Heart left ventricle (tissue), 16 donors: ENCODE measurements around the gene FLII. TPM values are rescaled to one million over a fixed set of nuclear protein-coding genes. Genes with fewer than 3 reads are reported as not detected.

Source experiments
- ATAC-seq, 4 donors: fragments of 200-7000 bp; cut with Tn5 transposase; one replicate each; pipeline ENCODE4 v1.9.1; 2020 to 2022; ENCODE audit warnings: moderate library complexity in 4 of 4, mild to moderate bottlenecking in 3 of 4, moderate number of reproducible peaks in 1 of 4
- DNase-seq, 5 donors: peaks; one replicate each; pipeline ENCODE4 v3.0.0-alpha.2; 2020
- H3K27ac ChIP-seq, 12 donors: fragments of 200-600 bp; sonication (generic) in 4 of 12; one replicate each; pipeline versions ENCODE4 v1.5.0 to v1.8.0; 2016 to 2022; ENCODE audit warnings: mild to moderate bottlenecking in 2 of 12
- H3K27me3 ChIP-seq, 9 donors: fragments of 200-600 bp; sonication (generic) in 2 of 9; one replicate each; pipeline versions ENCODE4 v1.5.1 to v1.8.0; 2016 to 2022; ENCODE audit warnings: mild to moderate bottlenecking in 3 of 9
- H3K36me3 ChIP-seq, 9 donors: fragments of 200-600 bp; sonication (generic) in 2 of 9; one replicate each; pipeline versions ENCODE4 v1.5.0 to v1.8.0; 2018 to 2022; ENCODE audit warnings: mild to moderate bottlenecking in 2 of 9
- H3K4me1 ChIP-seq, 12 donors: fragments of 200-600 bp; sonication (generic) in 4 of 12; one replicate each; pipeline versions ENCODE4 v1.5.0 to v1.8.0; 2016 to 2022; ENCODE audit warnings: mild to moderate bottlenecking in 3 of 12
- H3K4me3 ChIP-seq, 12 donors: fragments of 200-600 bp; sonication (generic) in 4 of 12; one replicate each; pipeline versions ENCODE4 v1.5.0 to v1.8.0; 2017 to 2022; ENCODE audit warnings: mild to moderate bottlenecking in 9 of 12, moderate library complexity in 4 of 12
- H3K9me3 ChIP-seq, 12 donors: fragments of 200-600 bp; sonication (generic) in 4 of 12; one replicate each; pipeline versions ENCODE4 v1.5.0 to v1.8.0; 2016 to 2022; ENCODE audit warnings: mild to moderate bottlenecking in 1 of 12
- CTCF ChIP-seq, 12 donors: fragments of 200-600 bp; sonication (generic) in 4 of 12; IDR thresholded peaks; one replicate each; pipeline versions ENCODE4 v1.5.0 to v1.8.0; 2018 to 2022; ENCODE audit warnings: antibody characterized with exemption in 12 of 12, mild to moderate bottlenecking in 5 of 12
- POLR2A ChIP-seq, 2 donors: fragments of 450-650 bp; IDR thresholded peaks; one replicate each; pipeline ENCODE4 v1.6.1; 2017; ENCODE audit warnings: antibody characterized with exemption in 2 of 2, mild to moderate bottlenecking in 2 of 2, moderate library complexity in 2 of 2
- WGBS, 4 donors: extraction: QIAGEN DNeasy Blood & Tissue Kit in 2 of 4; methylation state at CpG; one replicate each; pipeline versions ENCODE4 v1.1.5 to v1.1.7; 2013 to 2018; 5-methylcytosine and 5-hydroxymethylcytosine counted together
- intact Hi-C, 10 donors: fragments of 100-400 bp; cut with DNase I; formaldehyde crosslinking; loops; one replicate each; pipeline versions ENCODE4 v1.11.1 to v1.14.2; 2022
- polyA plus RNA-seq, 2 donors: library from polyadenylated mRNA; stranded (reverse); fragments of 200-250 nt; gene quantifications; one replicate each; pipeline ENCODE4 v1.2.3, GENCODE V29; 2013
- total RNA-seq, 9 donors: library from RNA; depleted of rRNA in 2 of 9; stranded (reverse); fragments of >200 nt in 2 of 9; fragmentation: NEBNext Ultra II Directional in 3 of 9; extraction: Animal tissue kit (Norgen Biotek cat#: 25700) in 3 of 9; gene quantifications; one replicate each; pipeline versions ENCODE4 v1.1.0 to v1.2.4, GENCODE V29; 2016 to 2023
- donor health status: ischemic (EF 13 %, LVEDD 7.1; RV severe dilation, severe dysfunction).
- donor health status: healthy with polysubstance abuse.
- donor health status: DM: no; HTN: yes; CAD: no.
- donor health status: DM: no; HTN: no; CAD: no.
- donor health status: ischemic (EF 25% LVEDD 6.9; RV normal size, moderate dysfunction).
- donor health status: ischemic (EF 25% LVEDD 5.7; RV mildly dilated, moderate dysfunction).
- donor health status: healthy.
- donor health status: DM: yes; HTN: yes; CAD: no.
- donor health status: ischemic (EF 35%, LVEDD 5.7; RV mildly dilated, moderate dysfunction).
- donor health status: nonischemic (EF 11% LVEDD 7.7; RV severe dilation, severe dysfunction).
- donor health status: DM: yes; HTN: yes; CAD: no.
- donor health status: PGD.
- donor health status: ischemic (EF 29% LVEDD 5.4; RV normal size, mild dysfunction).
- donor health status: nonischemic (EF 23%, LVEDD 6.1; RV moderate dilation, normal function).

Gene FLII
- total and polyA plus RNA-seq, 11 donors, result 218 to 535 (median 321) TPM

GRCh38 chr17:18246109-18246725 is 12.3 kb downstream of the FLII start:
- 90 to 95% (median 92%) methylated on average over 15 to 24 of the region's 24 CpGs for WGBS, 4 donors
- no peaks in the 10 kb centered on the region for H3K27me3 ChIP-seq
- TF ChIP-seq CTCF (IDR thresholded peaks at IDR 0.05), result no peak
- TF ChIP-seq POLR2A (IDR thresholded peaks at IDR 0.05), result no peak
- H3K36me3 ChIP-seq, result peaks cover 0 to 97% (median 89%) of the 10 kb centered on the region in 9 donors
- intact Hi-C loops, result loop anchor here in 1 of 10 donors (2.0 kb wide), 1 partner anchor 15 kb away; the partner anchor contains the start of gene MIEF2
- H3K9me3 ChIP-seq, result no peaks in the 10 kb centered on the region
- H3K4me1 ChIP-seq, result peaks cover 0 to 28% (median 23%) of the 10 kb centered on the region in 12 donors
- H3K4me3 ChIP-seq, result no peak overlapping the region
- ATAC-seq (no peak), DNase-seq (no peak)
- peak overlapping the region in 3 of 12 donors; percentile 70 to 87 (median 78) for H3K27ac ChIP-seq

- no peak for TF ChIP-seq CTCF (IDR thresholded peaks at IDR 0.05)
- no peak for TF ChIP-seq POLR2A (IDR thresholded peaks at IDR 0.05)
- peaks cover 0 to 96% (median 84%) of the 10 kb centered on the region in 9 donors for H3K36me3 ChIP-seq
- ATAC-seq (no peak), DNase-seq (no peak)
- no peak overlapping the region for H3K27ac ChIP-seq
- no peaks in the 10 kb centered on the region for H3K27me3 ChIP-seq
- 90 to 92% (median 91%) methylated on average over 5 to 21 of the region's 21 CpGs for WGBS, 4 donors
- intact Hi-C loops, result no loop called here
- H3K9me3 ChIP-seq, result no peaks in the 10 kb centered on the region
- H3K4me1 ChIP-seq, result peaks cover 0 to 28% (median 23%) of the 10 kb centered on the region in 12 donors
- no peak overlapping the region for H3K4me3 ChIP-seq
Measured at GRCh38 chr17:18245038-18245776, 13.3 kb downstream of the FLII start.

- peaks cover 0 to 74% (median 60%) of the 10 kb centered on the region in 9 donors for H3K36me3 ChIP-seq
- 89 to 92% (median 90%) methylated on average over 26 to 28 of the region's 28 CpGs for WGBS, 4 donors
- ATAC-seq, result no peak
Measured at GRCh38 chr17:18241229-18241871, 17.2 kb downstream of the FLII start.

More at GRCh38 chr17:18241229-18241871, 17.2 kb downstream of the FLII start:
- TF ChIP-seq CTCF (IDR thresholded peaks at IDR 0.05) (no peak), POLR2A (IDR thresholded peaks at IDR 0.05) (no peak)
- no peak for DNase-seq
- Histone ChIP-seq H3K4me1 (peaks cover 0 to 8% (median 0%) of the 10 kb centered on the region in 12 donors), H3K9me3 (no peaks in the 10 kb centered on the region), H3K27ac (no peak overlapping the region), H3K27me3 (no peaks in the 10 kb centered on the region), H3K4me3 (no peak overlapping the region)
- intact Hi-C loops, result no loop called here
